Mesendoderm (in vitro differentiated cells): Measurements from ENCODE around the gene RFXANK.
"Not testable (repeated sequence)": the region's sequence is repeated elsewhere in the genome, so short reads cannot be mapped to it uniquely, and the experiment has no call there.

Experiments used
- DNase-seq: peaks from one replicate; pipeline ENCODE4 v3.0.0; 2013
- H2AK5ac ChIP-seq: 2 replicates; pipeline ENCODE4 v1.6.1; 2013; ENCODE audit warnings: low read length, inconsistent platforms
- H2BK120ac ChIP-seq: 2 replicates; pipeline ENCODE4 v1.6.1; 2013; ENCODE audit warnings: low read depth, mild to moderate bottlenecking, low read length, moderate library complexity, mixed read lengths
- H2BK15ac ChIP-seq: replicated peaks from 2 replicates; pipeline ENCODE4 v1.6.1; 2013; ENCODE audit warnings: low read depth, mild to moderate bottlenecking, moderate library complexity
- H2BK5ac ChIP-seq: 2 replicates; pipeline ENCODE4 v1.6.1; 2013; ENCODE audit warnings: low read length, inconsistent platforms
- H3K18ac ChIP-seq: 2 replicates; pipeline ENCODE4 v1.6.1; 2013; ENCODE audit warnings: mild to moderate bottlenecking, low read length, mixed read lengths
- H3K23ac ChIP-seq: one replicate; pipeline ENCODE4 v1.6.1; 2013; ENCODE audit warnings: low read length
- H3K27ac ChIP-seq: 2 replicates; pipeline ENCODE4 v1.5.1; 2013; ENCODE audit warnings: low read depth, mild to moderate bottlenecking, inconsistent platforms, low read length, moderate library complexity
- H3K27me3 ChIP-seq: 2 replicates; pipeline ENCODE4 v1.6.1; 2013; ENCODE audit warnings: low read length, control low read depth, mild to moderate bottlenecking, inconsistent platforms; ENCODE audit not compliant: insufficient read depth, poor library complexity
- H3K36me3 ChIP-seq: 2 replicates; pipeline ENCODE4 v1.6.1; 2013; ENCODE audit warnings: low read length, inconsistent platforms; ENCODE audit not compliant: control insufficient read depth, insufficient read depth
- H3K4ac ChIP-seq: one replicate; pipeline ENCODE4 v1.6.1; 2013; ENCODE audit warnings: low read depth, mild to moderate bottlenecking, low read length, moderate library complexity
- H3K4me1 ChIP-seq: 2 replicates; pipeline ENCODE4 v1.6.1; 2013; ENCODE audit warnings: low read depth, low read length, inconsistent platforms; ENCODE audit not compliant: control insufficient read depth
- H3K4me2 ChIP-seq: 2 replicates; pipeline ENCODE4 v1.6.1; 2013; ENCODE audit warnings: low read length
- H3K4me3 ChIP-seq: 2 replicates; pipeline ENCODE4 v1.5.1; 2013; ENCODE audit warnings: mild to moderate bottlenecking, low read length
- H3K56ac ChIP-seq: one replicate; pipeline ENCODE4 v1.6.1; 2013; ENCODE audit warnings: low read length
- H3K79me1 ChIP-seq: 2 replicates; pipeline ENCODE4 v1.6.1; 2013; ENCODE audit warnings: low read length, inconsistent platforms
- H3K79me2 ChIP-seq: 2 replicates; pipeline ENCODE4 v1.6.1; 2013; ENCODE audit warnings: mild to moderate bottlenecking, low read length; ENCODE audit not compliant: control insufficient read depth, insufficient read depth
- H3K9ac ChIP-seq: 2 replicates; pipeline ENCODE4 v1.6.1; 2013; ENCODE audit warnings: low read length, inconsistent platforms
- H4K5ac ChIP-seq: one replicate; pipeline ENCODE4 v1.6.1; 2013; ENCODE audit warnings: low read length
- H4K8ac ChIP-seq: one replicate; pipeline ENCODE4 v1.6.1; 2013; ENCODE audit warnings: low read depth, mild to moderate bottlenecking, control low read depth, low read length, moderate library complexity
- WGBS: extraction: QIAGEN DNeasy Blood & Tissue Kit; methylation state at CpG from one replicate; pipeline ENCODE4 v1.1.7; 2013; ENCODE audit warnings: low lambda C conversion rate, missing lambda C conversion rate; ENCODE audit not compliant: insufficient coverage; ENCODE audit errors: extremely low coverage; 5-methylcytosine and 5-hydroxymethylcytosine counted together

Gene RFXANK

DNA sequence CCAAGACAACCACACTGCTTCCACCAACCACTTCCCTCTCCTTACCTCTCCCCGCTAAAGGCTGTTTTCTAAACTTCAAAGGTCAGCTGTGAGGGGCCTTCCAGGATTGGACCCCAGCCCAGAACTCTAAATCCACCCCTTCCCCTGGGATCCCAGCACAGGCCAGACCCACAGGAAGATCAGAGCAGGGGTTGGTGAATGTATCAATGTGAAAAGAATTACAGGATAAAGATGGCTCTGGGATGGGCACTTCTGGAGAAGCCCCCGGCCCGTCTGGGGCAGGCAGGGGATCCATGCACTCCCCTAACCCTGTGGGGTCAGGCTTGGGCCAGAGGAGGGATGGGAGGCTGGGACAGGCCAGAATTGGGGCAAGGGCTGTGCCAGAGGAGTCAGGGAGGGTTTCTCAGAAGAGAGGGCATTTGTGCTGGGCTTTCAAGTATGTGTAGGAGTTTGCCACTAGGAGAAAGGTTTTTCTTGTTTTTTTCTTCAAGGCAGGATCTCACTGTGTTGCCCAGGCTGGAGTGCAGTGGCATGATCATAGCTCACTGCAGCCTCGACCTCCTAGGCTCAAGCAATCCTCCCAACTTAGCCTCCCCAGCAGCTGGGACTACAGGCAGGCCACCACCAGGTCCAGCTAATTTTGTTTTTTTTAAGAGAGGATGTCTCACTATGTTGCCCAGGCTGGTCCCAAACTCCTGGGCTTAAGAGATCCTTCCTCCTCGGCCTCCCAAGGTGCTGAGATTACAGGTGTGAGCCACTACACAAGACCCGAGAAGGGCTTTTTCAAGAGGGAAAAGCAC, 21.0 kb upstream of the RFXANK start:
- Histone ChIP-seq H2AK5ac (no peak overlapping the region), H3K36me3 (no peaks in the 10 kb centered on the region), H2BK120ac (no peak overlapping the region), H3K79me1 (no peaks in the 10 kb centered on the region), H3K23ac (no peak overlapping the region), H3K4ac (no peak overlapping the region), H3K56ac (no peak overlapping the region), H4K8ac (no peak overlapping the region), H2BK15ac (no peak overlapping the region), H2BK5ac (no peak overlapping the region), H3K9ac (no peak overlapping the region), H3K4me3 (no peak overlapping the region), H3K27me3 (no peaks in the 10 kb centered on the region), H4K5ac (no peak overlapping the region), H3K79me2 (no peaks in the 10 kb centered on the region), H3K4me1 (no peaks in the 10 kb centered on the region), H3K27ac (no peak overlapping the region), H3K4me2 (no peak overlapping the region), H3K18ac (no peak overlapping the region)
- no peak for DNase-seq
- no CpG with 5 or more reads among the region's 6 CpGs for WGBS

DNA sequence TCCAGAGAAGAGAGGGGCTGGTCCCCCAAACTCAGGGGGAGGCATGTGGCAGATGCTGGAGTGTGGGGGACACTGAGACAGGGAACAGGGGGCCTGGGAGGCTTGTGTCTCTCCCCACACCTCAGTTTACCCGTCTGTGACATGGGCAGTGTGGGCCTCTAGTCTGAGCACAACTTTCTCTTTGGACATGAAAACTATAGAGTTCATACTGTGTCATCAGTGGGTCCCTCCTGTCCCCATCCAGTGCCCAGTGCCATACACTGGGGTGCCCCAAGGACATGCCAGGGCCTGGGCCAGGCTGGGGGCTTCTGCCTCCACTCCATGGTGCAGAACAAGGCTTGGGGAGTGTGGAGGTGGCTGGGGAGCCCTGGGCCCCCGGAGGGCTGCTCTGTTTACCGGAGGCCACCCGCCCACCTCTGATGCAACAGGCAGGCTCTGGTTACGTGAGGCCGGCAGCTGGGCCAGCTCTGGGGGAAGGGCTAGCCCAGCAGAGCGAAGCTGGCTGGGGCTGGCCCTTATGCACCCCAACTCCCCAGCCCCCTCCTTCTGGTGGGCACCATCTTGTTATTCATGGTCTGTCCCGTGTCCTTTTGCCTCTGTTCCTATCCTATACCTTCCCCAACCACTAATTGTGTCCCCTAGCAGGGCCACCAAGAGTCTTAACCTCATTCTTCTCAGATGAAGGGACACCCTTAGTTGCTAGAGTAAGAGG, 20.1 kb upstream of the RFXANK start:
- Histone ChIP-seq H3K18ac (no peak overlapping the region), H3K4me1 (no peaks in the 10 kb centered on the region), H3K23ac (no peak overlapping the region), H2BK120ac (no peak overlapping the region), H2BK5ac (no peak overlapping the region), H3K4me2 (no peak overlapping the region), H4K5ac (no peak overlapping the region), H2AK5ac (no peak overlapping the region), H3K4ac (no peak overlapping the region), H3K4me3 (no peak overlapping the region), H4K8ac (no peak overlapping the region), H3K79me1 (no peaks in the 10 kb centered on the region), H3K27ac (no peak overlapping the region), H3K36me3 (no peaks in the 10 kb centered on the region), H3K79me2 (no peaks in the 10 kb centered on the region), H3K56ac (peak overlapping the region; percentile 64), H3K9ac (peak overlapping the region; percentile 11), H3K27me3 (no peaks in the 10 kb centered on the region), H2BK15ac (no peak overlapping the region)
- DNase-seq, result no peak
- no CpG with 5 or more reads among the region's 8 CpGs for WGBS

DNA sequence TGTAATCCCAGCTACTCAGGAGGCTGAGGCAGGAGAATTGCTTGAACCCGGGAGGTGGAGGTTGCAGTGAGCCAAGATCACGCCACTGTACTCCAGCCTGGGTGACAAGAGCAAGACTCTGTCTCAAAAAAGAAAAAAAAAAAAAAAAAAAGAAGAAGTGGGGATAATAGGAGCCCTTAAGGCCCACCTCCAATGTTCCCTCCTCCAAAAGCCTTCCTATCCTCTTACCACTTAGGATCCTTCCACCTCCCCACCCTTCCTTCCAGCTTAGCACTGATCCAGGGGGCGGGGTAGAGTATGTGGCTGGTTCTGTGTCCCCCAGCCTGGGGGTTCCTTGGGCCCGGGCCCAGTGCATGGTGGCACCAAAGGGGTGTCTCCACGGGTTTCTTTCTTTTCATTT, 18.8 kb upstream of the RFXANK start:
- not testable (repeated sequence) for H2BK15ac ChIP-seq, H2BK120ac ChIP-seq, H3K4ac ChIP-seq, H3K27me3 ChIP-seq, H2AK5ac ChIP-seq, H3K79me2 ChIP-seq, H3K56ac ChIP-seq, DNase-seq, H3K4me3 ChIP-seq, H2BK5ac ChIP-seq, H4K5ac ChIP-seq, H3K18ac ChIP-seq, H3K23ac ChIP-seq, H3K4me1 ChIP-seq, H3K9ac ChIP-seq, H3K79me1 ChIP-seq, H4K8ac ChIP-seq, H3K27ac ChIP-seq, H3K4me2 ChIP-seq, H3K36me3 ChIP-seq
- no CpG with 5 or more reads among the region's 5 CpGs for WGBS

DNA sequence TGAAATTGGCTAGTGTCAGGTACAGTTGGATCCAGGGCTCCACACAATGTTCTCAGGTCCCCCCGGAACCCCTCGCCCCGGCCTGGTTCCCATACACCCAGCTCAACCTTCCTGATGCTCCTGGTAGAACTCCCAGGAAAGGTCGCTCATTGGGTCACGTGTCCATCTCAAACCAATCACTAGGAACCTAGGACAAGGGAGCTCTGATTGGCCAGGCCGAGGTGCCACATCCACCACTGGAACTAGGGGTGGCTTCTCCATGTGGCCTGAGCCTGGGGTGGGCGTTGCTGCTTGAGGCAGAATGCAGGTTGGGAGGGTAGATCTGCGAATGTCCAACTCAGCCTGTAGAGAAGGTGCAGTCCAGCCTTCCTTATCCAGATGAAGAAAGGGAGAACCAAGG, 15.1 kb upstream of the RFXANK start:
- H3K4me1 ChIP-seq, result no peaks in the 10 kb centered on the region
- H3K4me3 ChIP-seq, result no peak overlapping the region
- H3K27me3 ChIP-seq, result no peaks in the 10 kb centered on the region
- H2BK5ac ChIP-seq, result no peak overlapping the region
- no peak overlapping the region for H3K23ac ChIP-seq
- no peak overlapping the region for H2AK5ac ChIP-seq
- WGBS, result no CpG with 5 or more reads among the region's 8 CpGs
- H3K4ac ChIP-seq, result no peak overlapping the region
- H3K9ac ChIP-seq, result no peak overlapping the region
- H3K79me2 ChIP-seq, result no peaks in the 10 kb centered on the region
- no peak overlapping the region for H4K8ac ChIP-seq
- no peak overlapping the region for H3K56ac ChIP-seq
- no peak overlapping the region for H2BK15ac ChIP-seq
- H2BK120ac ChIP-seq, result no peak overlapping the region
- H3K79me1 ChIP-seq, result no peaks in the 10 kb centered on the region
- H3K27ac ChIP-seq, result no peak overlapping the region
- no peak for DNase-seq
- H3K18ac ChIP-seq, result no peak overlapping the region
- no peak overlapping the region for H3K4me2 ChIP-seq
- no peaks in the 10 kb centered on the region for H3K36me3 ChIP-seq
- H4K5ac ChIP-seq, result no peak overlapping the region

DNA sequence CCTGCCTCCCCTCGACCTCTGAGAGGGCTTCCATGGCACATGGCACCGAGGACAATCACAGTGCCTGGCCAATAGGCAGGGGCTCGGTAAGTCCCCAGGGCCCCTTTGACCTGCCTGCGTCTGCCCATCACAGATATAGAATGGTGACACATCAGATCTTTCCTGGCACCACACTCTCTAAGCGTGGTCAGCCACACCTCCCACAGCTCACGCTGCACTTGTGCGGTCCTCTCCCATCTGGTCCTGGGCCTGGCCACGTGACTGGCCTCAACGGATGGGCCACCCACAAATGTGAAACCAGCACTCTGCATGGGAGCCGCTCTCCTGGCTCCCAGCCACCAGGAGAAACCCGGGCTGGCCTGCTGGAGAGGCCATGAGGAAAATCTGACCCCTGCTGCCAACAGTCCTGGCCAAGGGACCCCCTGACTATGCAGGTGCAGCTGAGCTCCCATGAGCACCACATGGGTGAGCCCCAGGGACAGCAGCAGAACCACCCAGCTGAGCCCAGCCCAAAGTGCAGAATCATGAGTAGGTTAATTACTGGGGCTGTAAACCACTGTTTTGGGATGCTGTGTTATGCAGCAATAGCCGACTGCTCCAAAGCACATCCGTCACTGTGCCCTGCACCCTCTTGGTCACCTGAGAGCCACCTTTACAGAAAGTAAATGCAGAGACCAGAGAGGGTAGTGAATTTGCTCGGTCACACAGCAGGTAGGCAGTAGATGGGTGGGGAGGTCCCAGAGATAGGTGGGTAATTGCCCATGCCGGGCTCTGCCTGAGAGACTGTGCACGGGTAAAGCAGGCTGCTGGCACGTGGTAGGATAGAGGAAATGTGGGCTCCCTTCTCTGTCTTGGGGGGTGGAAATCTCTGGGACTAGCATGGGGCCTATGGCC, 12.3 kb upstream of the RFXANK start:
- no CpG with 5 or more reads among the region's 17 CpGs for WGBS
- H2BK120ac ChIP-seq, result no peak overlapping the region
- H3K4me1 ChIP-seq, result no peaks in the 10 kb centered on the region
- no peak overlapping the region for H2BK15ac ChIP-seq
- no peak overlapping the region for H3K27ac ChIP-seq
- H3K9ac ChIP-seq, result no peak overlapping the region
- no peak overlapping the region for H3K4me3 ChIP-seq
- no peaks in the 10 kb centered on the region for H3K27me3 ChIP-seq
- no peak overlapping the region for H4K5ac ChIP-seq
- H3K79me2 ChIP-seq, result no peaks in the 10 kb centered on the region
- no peak overlapping the region for H3K18ac ChIP-seq
- peaks cover 2% of the 10 kb centered on the region for H3K36me3 ChIP-seq
- no peak overlapping the region for H3K4me2 ChIP-seq
- H3K23ac ChIP-seq, result no peak overlapping the region
- H4K8ac ChIP-seq, result no peak overlapping the region
- H2BK5ac ChIP-seq, result no peak overlapping the region
- DNase-seq, result no peak
- no peak overlapping the region for H2AK5ac ChIP-seq
- no peak overlapping the region for H3K56ac ChIP-seq
- no peaks in the 10 kb centered on the region for H3K79me1 ChIP-seq
- no peak overlapping the region for H3K4ac ChIP-seq
